CMK (cell line): ENCODE measurements around the gene COPZ1.
"Not testable (repeated sequence)": the region's sequence is repeated elsewhere in the genome, so short reads cannot be mapped to it uniquely, and the experiment has no call there.

Experiments used
- DNase-seq: peaks from one replicate; pipeline ENCODE4 v3.0.0-alpha.2; 2010; ENCODE audit warnings: low read depth

COPZ1 gene

DNA sequence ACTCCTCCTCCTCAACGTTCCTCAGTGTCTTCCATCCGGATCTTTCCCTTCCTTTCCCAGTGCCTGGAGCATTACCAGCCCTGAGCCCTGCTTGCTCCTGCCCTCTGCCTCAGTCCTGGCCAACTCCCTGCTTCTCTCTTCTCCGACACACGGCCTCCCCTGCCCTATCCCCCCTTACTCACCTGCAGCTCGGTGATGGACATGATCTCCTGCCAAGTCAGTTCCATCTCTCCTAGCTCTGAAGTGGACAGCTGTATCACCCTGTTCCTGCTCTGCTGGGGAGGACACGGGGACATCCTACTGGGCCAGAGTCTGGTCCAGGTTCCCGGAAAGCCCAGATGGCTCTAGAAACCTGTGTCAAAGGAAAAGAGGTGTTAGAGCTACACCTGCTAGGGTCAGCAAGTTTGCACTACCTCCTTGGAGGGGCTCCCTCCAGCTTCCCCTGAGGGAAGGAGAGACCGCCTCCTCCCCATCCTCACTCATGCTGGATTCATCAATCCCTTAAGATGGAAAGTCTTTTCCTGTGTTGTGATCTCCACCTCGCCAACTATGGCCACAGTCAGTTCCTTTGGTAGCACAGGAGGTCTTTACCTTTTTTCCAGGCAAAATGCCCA, 29.9 kb upstream of the COPZ1 start:
- DNase-seq, result no peak

DNA sequence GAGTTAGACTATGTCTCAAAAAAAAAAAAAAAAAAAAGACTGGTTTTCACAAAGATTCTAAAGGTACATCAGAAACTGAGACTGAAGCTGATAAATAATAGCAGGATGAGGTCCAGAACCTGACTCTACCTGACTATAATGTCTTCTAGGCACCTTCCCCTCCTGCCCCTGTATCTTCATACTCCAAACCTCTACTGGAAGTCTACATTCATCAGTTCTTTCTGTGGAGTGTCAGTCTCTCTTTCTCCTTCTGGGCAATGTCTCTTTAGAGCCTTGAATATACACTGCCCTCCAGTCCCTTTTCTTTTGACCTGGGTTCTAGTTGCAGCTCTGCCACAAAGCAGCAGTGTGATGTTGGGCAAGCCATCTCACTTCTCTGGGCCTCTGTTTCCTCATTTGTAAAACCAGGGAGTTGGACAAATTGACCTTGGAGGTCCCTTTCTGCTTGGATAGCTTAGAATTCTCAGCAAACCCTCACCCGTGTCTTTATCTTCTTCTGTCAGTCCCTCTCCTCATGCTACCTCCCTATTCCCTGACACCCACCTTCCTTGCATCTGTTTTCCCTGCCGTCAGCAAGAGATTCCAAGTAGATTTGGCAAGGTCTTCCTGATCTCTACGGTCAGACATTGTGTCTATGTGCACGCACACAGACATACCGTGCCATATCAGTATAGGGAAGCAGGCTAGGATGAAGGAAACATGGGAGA, 28.4 kb upstream of the COPZ1 start:
- no peak for DNase-seq

DNA sequence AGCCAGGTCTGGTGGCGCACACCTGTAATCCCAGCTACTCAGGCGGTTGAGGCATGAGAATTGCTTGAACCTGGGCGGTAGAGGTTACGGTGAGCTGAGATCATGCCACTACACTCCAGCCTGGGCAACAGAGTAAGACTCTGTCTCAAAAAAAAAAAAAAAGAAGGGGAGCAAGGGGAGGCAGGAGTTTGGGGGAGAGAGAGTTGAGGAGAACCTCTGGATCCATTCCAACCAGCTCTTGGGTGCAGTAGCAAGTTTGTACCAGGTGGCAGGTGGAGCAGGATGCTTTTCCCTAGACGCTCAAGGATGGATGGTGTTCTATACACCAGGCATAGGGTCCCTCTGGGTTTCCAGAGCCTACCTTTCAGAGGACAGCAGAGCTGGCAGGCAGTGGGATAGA, 26.0 kb upstream of the COPZ1 start:
- no peak for DNase-seq

DNA sequence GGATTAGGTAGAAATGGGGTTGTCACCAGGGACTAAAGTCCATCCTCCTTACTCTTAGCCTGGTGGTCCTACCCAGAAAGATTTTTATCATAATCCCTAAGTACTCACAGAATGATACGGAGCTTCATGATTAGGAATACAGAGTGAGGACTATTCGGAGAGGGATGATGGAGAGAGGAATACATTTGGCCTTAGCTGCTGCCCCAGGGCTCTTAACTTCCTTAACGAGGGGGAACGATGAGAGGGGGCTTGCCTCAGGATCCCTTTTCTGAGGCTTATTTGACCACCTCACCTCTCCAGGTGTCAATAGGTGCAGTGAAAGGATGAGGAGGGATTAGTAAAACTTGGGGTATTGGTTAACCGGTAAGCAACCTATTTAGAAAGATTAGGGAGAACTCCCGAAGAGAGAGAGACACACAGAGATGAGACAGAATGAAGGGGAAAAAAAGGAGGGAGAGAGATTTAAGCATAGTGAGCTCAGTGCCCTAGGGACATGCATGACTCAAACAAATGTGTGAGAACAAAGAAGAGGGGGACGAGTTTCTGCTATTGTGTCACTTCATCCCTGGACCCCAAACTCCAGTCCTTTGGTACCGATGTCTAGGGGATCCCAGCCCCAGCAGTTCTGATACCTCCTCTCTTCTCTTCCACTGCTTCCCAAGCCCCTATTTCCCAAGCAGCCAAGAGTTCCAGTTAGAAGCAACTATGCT, 25.3 kb upstream of the COPZ1 start:
- DNase-seq, result no peak

DNA sequence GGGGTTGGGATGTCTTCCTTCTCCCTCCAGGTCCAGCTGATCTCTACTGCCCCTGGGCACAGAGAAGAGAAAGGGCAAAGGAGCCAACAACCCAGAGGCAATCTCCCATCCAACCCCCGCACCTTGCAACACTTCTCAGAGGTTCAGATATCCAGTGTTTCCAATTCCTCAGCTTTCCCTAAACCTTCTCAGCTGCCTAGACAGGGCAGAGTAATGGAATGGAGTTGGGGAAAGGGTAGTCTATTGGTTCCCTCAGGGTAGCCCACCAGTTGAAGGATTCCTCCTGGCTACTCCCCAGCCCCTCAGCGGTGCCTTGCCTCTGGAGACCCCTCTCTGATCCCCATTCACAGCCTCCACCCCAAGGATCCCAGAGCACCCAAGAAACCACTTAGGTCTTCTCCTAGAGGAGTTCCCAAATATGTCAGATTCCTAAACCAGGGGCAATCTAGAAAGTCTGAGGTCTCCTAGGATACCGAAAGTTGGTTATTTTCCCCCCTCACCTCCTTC, 24.7 kb upstream of the COPZ1 start:
- no peak for DNase-seq

DNA sequence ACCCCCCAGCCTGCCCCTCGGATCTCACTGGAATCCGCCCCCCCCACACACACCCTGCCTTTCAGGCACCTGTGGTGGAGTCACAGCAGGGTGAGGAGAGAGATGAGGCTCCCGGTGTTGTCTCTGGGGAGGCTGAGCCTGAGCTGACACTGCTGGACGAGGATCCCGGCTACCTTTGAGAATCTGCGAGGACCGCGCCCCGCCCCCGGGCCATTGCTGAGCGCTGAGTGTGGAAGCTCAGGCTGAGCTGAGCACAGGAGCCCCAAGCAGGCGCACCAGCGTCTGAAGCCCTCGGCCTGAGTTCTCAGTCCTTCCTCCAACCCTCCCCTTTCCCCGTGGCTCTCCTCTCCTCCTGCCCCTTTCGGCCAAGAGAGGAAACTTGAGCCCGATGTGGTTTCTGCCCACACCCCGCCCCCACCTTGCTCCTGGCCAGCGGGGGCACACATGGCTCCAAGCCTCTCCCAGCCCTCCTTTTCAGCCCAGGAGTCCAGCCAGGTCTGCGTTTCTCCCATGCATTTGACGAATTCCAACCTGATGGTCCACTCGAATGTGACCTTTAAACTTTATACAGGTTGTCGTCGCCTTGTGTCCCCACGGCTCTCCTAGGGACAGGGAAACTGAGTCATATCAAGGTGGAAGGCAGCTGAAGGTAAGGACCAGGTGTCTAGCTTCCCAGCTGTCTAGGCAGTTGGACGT, 24.1 kb upstream of the COPZ1 start, which contains the start of gene NFE2:
Gene NFE2 (minus strand): TSS at position 284 of the 696 bp plus-strand sequence. CDS start 5,767 bp downstream, outside the sequence.
- peak; percentile 88 for DNase-seq

DNA sequence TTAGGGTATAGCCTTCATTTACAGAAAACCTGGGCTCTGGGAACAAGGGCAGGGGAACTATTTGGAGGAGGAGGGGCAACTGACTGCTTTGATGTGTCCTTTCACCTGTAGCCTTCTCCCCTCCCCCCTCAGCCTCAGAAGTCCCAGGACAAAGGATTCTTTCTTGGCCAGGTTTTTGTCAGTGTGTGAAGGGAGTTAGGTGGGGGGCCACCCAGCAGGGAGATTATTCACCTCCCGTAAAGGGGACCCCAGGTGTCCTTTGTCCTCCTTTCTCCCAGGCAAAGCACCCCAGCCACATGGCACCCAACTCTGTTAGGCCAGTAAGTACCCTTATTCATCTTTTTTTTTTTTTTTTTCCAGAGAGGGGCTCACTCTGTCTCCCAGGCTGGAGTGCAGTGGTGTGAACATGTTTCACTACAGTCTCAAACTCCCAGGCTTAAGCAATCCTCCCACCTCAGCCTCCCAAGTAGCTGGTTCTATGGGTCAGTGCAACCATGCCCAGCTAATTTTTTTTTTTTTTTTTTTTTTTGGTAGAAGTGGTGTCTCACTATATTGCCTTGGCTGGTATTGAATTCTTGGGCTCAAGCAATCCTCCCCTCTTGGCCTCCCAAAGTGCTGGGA, 23.4 kb upstream of the COPZ1 start:
- no peak for DNase-seq

DNA sequence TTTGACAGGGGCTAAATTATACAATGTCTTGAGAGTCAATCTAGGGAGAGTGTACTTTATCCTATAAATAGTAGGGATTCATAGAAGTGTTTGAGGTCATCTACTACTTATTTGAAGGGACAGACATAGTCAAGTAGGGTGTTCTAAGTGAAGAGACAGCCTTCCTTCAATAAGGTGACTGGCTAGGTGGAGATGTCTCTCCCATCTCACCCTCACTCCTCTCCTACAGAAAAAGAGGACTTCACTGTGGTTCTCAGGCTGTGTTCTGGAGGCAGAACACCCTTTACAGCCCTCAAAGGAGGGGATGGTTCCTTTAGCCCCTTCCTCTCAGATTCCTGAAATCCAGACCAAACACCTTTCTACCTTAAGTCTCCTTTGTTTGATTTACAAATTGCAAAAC, 21.3 kb upstream of the COPZ1 start:
- no peak for DNase-seq

DNA sequence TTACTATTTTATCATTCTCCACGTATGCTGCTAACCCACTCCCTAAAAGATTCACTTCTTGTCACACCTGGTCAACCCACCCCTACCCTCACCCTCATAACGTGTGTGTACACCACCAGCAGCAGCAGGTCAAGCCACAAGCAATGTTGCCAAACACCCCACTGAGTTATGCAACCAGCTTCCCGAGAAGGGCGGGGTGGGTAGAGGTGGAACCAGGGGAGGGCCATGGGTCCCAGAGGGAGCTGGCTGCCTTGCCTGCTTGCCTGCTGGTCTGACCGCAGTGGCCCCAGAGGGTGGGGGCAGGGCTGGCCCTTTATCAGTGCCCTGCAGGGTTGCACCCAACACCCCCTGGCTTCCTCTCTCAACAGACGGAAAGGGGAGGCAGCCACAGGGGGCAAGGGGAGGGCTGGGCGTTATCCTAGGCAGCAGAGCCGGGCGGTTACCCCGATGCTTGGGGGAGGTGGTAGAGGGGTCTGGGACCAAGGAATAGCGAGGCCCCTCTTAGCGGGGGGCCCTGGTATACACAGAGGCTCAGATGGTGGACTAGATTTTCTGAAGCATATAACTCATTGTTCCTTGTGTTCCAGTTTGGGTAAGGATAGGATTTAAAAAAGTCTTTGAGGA, 20.6 kb upstream of the COPZ1 start:
- DNase-seq, result peak; percentile 98

DNA sequence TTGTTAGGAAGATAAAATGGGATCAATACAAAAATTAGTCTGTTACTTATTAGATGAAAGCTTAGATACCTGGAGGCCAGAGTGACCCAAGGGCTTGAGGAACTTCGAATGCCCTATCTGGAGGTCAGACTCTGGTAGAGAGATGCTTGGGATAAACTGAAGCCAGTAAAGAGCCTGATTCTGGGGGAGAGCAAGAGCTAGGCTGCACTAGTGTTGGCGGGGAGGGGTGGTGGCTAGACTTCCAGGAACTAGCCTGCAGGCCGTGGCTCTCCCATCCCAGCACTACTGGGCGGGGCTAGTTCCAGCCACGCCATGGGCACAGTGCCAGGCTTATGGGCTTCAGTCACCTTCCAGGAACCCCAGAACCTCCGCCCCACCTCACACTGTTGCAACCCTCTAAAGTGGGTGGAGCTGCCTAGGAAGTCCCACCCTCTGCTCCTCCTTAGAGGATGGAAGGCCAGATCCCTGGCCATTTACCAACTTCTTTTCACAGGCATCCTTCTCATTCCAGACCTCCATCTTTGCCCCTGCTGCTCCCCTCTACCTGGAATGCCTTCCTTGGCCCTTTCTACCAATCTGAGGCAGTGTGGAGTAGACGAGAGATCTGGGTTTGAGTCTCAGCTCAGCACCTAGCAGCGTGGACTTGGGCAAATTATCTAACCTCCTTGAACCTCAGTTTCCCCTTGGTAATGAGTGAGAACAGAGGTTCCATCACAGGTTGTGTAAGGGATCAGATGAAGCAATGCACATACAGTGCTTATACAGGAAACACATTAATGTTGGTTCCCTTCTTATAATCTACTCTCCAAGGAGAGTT, 17.8 kb upstream of the COPZ1 start:
- peak; percentile 98 for DNase-seq

DNA sequence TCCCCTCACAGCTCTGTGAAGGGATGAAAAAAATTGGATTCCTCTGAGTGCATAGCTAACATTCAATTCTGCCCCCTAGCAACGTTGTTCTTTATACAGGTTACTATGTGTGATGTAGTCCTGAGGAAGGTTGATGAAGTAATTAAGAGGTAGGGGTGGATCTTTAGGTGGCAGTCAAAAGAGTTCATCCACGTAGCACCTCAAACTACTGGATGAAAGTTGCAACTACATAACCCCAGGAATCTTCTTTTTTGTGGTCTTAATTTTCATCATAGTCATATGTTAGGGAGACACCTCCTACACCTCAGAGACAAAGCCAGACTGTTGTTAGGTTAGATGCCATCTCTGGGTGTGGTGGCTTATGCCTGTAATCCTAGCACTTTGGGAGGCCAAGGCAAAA, 13.9 kb upstream of the COPZ1 start:
- no peak for DNase-seq

DNA sequence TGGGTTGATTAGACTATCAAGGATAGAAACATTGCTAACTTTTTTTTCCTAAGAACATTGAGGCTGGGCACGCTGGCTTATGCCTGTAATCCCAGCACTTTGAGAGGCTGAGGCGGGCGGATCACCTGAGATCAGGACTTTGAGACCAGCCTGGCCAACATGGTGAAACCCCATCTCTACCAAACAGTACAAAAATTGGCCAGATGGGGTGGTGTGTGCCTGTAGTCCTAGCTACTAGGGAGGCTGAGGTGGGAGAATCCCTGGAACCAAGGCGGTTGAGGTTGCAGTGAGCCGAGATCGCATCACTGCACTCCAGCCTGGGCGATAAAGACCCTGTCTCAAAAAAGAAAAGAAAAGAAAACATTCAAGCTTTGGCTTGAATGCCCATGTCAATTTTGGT, 12.6 kb upstream of the COPZ1 start:
- DNase-seq, result not testable (repeated sequence)

DNA sequence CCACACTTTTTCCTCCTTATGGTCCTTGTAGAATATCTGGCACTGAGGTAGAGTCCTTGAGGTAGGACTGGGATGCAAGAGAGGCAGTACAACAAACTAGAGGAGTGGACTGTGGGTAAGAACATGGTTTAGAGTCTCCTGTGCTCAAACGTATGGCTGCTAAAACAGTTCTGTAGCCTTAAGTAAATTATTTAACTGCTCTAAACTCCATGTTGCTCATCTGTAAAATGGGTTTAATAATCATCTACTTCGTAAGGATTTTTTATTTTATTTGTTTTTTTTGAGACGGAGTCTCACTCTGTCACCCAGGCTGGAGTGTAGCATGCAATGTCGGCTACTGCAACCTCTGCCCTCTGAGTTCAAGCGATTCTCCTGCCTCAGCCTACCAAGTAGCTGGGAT, 3.6 kb upstream of the COPZ1 start:
- DNase-seq, result no peak

DNA sequence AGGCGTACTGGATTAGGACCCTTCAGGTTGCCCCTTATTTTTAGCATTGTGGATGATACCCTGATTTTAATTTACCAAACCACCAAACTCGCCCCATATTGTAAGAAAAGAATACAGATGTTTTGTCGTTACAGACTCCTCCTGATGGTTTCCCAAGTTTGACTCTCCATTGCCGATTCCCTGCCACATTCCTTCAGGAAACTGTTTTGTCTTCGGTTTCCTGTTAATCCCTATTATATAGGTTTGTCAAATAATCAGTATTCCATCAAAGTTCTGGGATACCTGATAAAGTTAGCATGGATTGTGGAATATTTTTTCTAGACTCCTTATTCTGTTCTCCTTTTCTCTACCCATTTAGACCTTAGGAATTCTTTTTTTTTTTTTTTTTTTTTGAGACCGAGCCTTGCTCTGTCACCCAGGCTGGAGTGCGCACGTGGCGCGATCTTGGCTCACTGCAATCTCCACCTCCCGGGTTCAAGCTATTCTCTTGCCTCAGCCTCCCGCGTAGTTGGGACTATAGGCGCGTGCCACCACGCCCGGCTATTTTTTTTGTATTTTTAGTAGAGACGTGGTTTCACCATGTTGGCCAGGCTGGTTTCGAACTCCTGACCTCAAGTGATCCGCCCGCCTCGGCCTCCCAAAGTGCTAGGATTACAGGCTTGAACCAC, 645 bp downstream of the COPZ1 start:
- DNase-seq, result not testable (repeated sequence)

DNA sequence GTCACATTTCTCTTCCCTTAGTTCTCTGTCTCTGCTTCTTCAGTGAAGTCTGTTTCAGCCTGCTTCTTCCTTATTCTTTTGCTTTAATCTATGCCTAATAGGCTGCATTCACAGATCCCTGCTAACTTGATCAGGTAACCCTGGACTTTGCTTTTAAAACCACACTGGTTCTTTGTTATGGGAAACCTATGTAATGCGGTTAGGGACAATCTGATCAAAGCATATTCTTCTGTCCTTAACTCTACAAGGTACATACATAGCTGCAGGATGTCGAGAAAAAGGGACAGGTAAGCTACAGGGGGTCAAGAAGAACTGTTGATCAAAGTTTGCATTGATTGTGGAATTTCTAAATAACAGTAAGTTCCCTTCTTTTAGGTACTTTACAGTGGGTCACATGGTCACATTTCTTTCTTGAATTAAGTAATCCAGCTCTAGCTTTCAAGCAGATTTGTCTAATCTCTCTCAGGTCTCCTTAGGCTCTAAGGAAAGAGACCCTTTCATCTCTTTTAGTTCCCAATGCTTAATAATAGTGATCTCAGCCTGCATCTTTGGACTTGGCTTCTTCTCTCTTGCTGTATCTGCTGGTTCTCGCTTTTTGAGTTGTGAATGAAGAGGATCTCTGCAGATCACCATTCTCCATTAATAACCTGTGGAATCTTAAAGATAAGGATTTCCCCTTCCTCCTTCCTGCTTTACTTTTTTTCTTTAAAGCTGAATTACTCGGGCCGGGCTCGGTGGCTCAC, 3.8 kb downstream of the COPZ1 start:
- DNase-seq, result no peak

DNA sequence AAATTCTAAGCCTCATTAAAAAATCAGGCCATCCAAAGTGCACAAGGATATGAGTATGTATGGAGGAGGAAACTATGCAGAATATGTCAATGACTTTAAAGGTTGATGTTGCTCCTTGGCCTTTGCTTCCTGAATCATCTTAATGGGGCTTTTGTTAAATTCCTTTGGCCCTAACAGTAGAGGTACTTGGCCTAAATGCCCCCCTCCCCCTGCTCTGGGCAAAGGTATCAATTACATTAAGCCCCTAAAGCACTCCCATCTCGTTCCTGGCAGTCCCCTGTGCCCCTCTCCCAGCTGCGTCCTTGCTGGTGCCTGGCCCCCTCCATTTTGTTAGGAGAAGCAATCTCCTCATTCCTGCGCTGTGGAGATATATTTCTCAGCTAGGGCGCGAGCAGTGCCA, 4.8 kb downstream of the COPZ1 start:
- DNase-seq, result no peak

DNA sequence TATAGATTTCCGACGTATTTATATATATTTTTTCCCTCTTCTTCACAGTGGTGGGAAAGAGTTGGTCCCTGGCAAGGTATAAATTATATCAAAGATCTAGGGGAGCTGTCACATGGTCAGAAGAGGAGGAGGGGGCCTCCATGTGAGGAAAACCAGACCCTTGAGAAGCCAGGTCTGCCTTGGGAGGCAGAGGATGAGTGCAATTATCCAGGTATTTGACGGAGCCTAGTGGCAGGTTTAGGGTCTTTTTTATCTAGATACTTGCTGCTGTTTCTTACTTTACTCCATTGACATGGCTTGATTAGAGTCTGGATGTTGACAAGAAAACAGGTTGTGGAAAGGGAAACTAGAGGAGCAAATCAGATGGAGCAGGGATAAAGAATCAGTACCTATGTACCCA, 5.5 kb downstream of the COPZ1 start:
- no peak for DNase-seq

DNA sequence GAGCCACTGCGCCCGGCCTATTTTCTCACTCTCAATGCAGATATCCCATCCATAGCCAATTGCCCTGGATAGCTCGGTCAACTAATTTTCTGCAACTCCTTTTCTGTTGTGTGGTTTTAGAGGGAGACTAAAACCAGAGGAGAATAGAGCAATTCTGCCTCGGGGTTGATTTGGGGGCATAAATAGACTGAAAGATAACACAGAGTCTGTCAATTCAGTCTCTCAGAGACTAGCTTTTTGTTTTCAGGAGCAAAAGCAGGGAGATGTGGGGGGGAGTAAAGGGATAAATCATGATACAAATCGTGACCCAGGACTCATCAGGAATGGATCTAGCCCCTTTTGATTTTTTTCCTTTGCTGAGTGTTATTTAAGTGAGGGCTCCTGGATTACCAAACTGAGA, 6.5 kb downstream of the COPZ1 start:
- DNase-seq, result no peak

DNA sequence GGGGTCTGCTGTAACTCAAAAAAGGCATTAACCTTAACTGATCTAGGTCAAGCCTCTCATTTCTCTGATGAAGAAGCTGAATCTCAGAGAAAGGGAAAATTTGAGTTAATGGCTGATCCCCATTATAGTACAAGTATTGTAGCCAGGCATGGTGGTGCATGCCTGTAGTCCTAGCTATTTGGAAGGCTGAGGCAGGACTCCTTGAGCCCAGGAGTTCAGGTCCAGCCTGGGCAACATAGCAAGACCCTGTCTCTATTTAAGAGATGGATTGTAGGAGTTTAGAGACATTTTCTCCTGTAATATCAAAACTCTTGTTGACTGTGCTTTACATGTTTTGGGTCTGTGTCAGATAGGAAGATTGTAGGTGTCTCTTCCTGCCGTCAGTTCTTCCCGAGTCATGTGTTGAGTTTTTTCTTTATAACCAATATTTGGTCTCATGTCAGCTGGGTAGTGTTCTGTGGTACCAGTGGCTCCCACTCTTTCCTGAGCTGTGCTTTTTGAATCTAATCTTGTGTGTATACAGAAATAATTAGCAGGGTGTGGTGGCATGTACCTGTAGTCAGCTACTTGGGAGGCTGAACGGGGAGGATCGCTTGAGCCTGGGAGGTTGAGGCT, 8.6 kb downstream of the COPZ1 start:
- DNase-seq, result no peak
